Camera-type eye (tissue), 1 donor: ENCODE measurements around the gene ZNF554. TPM values are rescaled to one million over a fixed set of nuclear protein-coding genes. Genes with fewer than 3 reads are reported as not detected.

Experiments
- total RNA-seq: library from RNA; depleted of rRNA; stranded (reverse); fragments of >200 nt; gene quantifications from one replicate; pipeline ENCODE4 v1.2.3, GENCODE V29; 2014

ZNF554 gene
- total RNA-seq = 12.8 TPM

DNA sequence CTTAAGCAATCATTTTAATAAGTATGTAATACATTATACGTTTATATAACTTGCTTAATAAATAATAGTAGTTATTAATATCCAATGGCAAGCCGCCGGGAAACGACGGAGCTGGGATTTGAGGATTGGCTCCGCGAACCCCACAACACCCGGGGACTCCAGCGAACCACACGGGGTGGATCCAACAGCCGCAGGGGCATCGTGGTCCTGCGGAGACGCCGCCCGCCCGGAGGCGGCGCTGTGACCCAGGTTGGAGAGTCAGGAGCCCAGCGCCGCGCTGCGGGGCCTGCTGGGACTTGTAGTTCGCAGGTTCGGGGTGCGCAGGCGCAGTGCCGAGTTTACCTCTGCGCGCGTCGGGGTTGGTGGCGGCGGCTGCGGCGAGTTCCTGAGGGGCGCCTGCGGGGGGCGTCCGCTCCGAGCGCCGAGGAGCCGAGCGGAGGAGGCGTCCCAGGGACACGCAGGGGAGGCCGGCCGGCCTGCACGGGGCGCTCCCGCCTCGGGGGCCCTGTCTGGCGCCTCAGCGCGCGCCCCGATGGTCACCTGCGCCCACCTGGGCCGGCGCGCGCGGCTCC, at the start of gene ZNF554:
ZNF554 (plus strand) TSS at position 329 of the 572 bp plus-strand sequence; CDS start at position 533, 204 bp downstream.

DNA sequence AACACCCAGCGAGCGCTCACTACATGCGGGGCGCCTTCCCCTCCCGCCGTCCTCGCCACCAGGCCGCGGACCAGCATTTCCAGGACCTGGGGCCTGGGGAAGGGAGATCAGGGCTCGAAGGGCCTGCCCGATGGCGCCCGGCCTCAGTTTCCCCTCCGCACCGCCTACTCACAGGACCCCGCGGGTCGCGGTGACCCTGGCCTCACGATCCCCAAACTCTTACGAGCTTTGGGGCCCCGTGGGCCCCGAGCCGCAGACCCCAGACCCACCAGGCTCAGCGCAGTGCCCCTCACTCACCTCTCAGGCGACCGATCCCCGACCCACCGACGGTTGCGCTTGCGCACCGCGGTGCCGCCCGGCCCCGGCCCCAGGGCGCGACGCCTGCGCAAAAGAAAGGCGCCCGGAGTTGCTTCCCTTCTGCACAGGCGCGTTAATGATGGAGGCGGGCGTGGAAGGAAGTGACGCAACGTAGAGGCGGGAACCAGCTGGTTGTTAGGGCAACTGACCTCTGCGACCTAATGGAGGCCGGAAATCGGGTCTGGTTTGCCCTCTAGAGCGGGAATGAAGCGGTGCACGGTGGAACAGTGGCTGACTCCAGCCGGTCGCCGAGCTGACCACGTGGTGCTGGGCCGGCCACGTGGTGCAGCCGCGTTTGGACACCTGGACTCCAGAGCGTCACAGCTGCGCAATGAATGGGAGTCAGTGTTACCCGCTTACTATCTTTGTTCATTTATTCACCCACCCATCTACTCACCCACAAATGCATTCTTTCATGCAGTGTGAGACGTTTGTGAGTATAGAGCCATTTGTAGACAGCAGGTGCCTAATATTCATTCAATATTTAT, 36.5 kb upstream of the ZNF554 start, which contains the start of gene SGTA:
SGTA (minus strand) TSS at position 338 of the 845 bp plus-strand sequence. CDS start 14,205 bp downstream, outside the sequence.

DNA sequence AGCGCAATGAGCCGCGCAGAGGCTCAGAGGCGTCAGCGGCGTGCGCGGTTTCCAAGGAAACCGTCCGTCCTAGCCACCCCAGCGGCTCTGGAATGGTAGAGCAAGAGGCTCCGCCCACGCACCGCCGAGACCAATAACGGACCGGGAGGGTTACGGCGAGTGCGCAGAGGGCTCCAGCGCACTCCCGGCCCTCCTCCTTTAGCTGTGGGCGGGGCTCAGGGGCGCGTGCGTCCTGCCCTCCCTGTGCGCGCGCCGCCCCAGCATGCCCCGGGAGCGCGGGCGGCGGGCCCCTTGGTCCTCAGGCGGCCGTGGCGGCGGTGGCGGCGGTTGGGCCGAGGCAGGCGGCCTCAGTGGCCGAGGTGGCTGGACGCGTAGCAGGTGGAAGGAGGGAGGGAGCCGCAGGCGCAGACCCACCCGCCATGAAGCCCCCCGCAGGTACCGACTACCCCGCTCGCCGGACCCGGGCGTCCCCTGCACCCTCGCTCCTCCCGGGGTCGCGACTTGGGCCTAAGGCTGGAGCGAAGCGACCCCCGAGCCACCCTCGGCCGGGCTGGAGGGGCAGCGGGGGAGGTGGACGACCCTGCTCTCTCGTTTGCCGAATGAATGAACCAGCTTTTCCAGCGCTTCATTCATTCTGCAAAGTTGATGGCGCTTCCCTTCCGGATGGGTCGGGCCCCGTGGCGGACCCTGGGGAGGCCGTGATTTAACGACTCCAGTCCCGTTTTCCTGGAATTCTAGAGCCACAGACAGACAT, 34.2 kb upstream of the ZNF554 start, which contains the start of gene THOP1:
THOP1 (plus strand) TSS at position 260 of the 754 bp plus-strand sequence; CDS start at position 420, 160 bp downstream.

DNA sequence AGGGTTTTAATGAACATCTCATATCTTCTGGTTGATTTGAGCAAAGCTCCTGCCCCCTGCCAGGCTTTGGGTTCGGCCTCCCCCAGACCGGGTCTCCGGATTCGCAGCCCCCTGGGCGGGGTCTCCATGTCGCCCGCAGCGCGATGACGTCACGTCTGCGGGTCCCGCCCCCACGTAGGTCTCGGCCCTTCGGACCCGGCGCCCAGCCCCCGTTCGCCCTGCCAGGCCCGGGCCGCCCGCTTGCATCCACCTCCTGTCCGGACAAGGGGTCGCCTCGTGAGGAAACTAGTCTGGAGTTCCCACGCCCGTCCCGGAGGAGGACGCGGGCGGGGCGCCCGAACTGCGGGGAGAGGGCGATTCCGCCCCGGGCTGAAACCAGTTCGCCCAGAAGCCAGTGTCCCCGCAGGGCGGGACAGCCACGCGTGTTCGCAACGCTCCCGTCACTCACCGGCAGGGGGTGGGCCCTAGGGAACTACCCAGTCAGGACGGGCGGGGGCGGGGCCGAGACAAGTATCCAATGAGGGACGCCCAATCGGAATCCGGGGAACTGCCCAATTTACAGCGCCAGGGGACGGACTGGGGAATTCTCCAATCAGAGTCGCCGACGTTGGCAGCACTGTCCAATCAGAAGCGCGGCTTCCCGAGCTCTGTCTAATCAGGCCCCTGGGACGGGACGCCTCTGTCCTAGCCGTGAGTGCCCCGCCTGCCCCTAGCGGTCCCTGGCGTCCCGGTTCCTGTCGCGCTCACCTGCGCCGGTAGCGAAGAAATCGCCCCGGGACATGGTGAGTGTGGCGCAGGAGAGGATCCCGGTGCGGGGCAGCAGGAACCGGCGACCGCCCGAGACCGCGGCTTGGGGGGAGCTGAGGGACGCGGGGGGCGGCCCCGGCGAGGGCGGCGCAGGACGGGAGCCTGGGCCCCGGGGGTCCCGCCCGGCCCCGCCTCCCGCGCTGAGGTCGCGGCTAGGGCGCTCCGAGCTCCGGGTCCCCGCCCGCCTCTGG, 21.4 kb downstream of the ZNF554 start, which contains the start of gene ZNF555:
ZNF555 (plus strand) TSS at position 682 of the 998 bp plus-strand sequence; CDS start at position 780, 98 bp downstream.

DNA sequence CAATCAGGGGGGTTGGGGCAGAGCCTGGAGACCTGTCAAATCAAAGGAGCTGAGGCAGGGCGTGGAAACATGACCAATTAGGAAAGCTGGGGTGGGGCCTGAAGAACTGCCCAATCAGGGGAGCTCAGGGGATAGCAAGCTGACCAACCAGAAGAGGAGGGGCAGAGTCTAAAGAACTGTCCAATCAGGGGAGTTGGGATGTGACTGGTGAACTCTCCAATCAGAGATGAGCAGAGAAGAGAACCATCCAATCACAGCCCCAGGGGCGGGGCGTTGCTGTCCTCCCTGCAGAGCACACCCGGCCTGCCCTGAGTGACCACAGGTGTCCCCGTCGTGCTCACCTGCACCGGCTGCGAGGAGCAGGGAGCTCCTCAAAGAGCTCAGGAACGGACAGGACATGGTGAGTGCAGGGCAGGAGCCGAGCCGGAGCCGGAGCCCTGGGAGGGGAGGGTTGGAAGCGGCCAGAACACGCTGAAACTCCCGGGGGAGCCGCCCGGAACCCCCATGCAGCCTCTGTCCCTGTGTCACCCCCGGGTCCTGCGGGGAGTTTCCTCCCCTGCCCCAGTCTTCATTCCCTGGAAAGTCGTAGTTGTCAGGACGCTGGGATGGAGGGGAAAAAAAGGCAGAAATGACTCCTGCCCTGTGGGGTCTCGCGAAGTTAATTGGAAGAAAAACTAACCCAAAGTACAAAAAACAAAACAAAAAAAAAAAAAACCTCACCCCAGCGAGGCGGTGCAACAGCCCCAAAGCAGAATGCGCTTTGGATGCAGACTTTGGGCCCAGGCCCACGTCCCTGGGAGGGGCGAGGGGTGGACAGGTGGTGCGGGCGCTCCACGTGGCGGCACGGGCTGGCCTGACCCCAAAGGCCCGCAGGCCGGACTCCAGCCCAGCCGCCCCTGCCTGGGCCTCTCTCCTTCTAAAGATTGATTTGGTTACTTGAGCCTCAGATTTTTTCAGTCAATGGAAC, 47.6 kb downstream of the ZNF554 start, which contains the start of gene ZNF556:
ZNF556 (plus strand) TSS at position 311 of the 967 bp plus-strand sequence; CDS start at position 398, 87 bp downstream.

Other genes with a start within 250 kb of the ZNF554 start
- 12.3 TPM for gene GNG7, start 117.2 kb upstream of the ZNF554 start, total RNA-seq
- gene DIRAS1, start 98.5 kb upstream of the ZNF554 start, total RNA-seq = 11.7 TPM
- gene SLC39A3, start 79.9 kb upstream of the ZNF554 start, total RNA-seq = 17.0 TPM
- gene SGTA, start 36.6 kb upstream of the ZNF554 start, total RNA-seq = 48.4 TPM
- gene THOP1, start 34.4 kb upstream of the ZNF554 start, total RNA-seq = 93.8 TPM
- 21.1 TPM for gene ZNF555, start 21.6 kb downstream of the ZNF554 start, total RNA-seq
- gene ZNF556, start 47.5 kb downstream of the ZNF554 start, total RNA-seq = 3.0 TPM
- 5.6 TPM for gene ZNF57, start 81.1 kb downstream of the ZNF554 start, total RNA-seq
- gene ZNF77, start 125.1 kb downstream of the ZNF554 start, total RNA-seq = 7.6 TPM
- 5.2 TPM for gene TLE6, start 157.7 kb downstream of the ZNF554 start, total RNA-seq
- 40.1 TPM for gene TLE2, start 209.4 kb downstream of the ZNF554 start, total RNA-seq
- 128 TPM for gene TLE5, start 242.6 kb downstream of the ZNF554 start, total RNA-seq